GM18873 (cell line): ENCODE measurements around the gene LSM12.

Experiments
- ATAC-seq: cut with Tn5 transposase; IDR thresholded peaks from one replicate; pipeline ENCODE4 v1.9.1; 2021; ENCODE audit warnings: mild to moderate bottlenecking, moderate library complexity, moderate number of reproducible peaks; ENCODE audit not compliant: unreplicated experiment, low FRiP score

LSM12 gene

GRCh38 chr17:44095647-44096496 is 29.4 kb upstream of the LSM12 start:
- no peak for ATAC-seq

DNA sequence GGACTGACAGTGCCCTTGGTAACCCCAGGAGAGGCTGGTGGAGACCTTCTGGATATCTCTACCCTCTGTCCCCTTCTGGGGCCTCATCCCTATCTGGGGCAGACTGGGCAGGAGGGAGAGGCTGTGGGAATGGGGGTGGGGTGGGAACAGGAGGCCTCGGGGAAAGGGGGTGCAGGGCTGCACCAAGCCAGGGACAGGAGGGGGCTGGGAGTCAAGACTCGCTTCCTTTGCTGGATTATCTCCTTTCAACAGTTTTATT is 28.8 kb upstream of the LSM12 start:
- ATAC-seq: no peak

DNA sequence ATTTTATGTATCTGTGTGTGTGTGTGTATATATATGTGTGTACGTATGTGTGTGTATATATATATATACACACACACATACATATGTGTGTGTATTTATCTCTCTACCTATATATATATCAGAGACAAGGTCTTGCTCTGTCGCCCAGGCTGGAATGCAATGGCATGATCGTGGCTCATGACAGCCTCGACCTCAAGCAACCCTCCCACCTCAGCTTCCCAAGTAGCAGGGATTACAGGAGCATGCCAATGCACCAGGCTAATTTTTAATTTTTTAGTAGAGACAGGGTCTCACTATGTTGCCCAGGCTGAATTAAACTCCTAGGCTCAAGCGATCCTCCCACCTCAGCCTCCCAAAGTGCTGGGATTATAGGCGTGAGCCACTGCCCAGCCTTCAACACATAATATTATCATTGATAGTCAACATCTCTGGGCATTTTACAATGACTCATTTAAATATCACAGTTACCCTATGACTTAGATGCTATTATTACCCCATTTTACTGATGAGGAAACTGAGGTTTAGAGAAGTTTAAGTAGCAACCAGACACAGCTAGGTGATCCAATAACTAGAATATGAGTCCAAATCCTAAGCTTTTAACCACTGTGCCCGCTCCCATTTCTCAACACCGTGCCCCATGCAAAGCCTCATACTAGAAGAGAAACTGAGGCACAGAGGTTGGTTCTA is 28.4 kb upstream of the LSM12 start:
- ATAC-seq: no peak

DNA sequence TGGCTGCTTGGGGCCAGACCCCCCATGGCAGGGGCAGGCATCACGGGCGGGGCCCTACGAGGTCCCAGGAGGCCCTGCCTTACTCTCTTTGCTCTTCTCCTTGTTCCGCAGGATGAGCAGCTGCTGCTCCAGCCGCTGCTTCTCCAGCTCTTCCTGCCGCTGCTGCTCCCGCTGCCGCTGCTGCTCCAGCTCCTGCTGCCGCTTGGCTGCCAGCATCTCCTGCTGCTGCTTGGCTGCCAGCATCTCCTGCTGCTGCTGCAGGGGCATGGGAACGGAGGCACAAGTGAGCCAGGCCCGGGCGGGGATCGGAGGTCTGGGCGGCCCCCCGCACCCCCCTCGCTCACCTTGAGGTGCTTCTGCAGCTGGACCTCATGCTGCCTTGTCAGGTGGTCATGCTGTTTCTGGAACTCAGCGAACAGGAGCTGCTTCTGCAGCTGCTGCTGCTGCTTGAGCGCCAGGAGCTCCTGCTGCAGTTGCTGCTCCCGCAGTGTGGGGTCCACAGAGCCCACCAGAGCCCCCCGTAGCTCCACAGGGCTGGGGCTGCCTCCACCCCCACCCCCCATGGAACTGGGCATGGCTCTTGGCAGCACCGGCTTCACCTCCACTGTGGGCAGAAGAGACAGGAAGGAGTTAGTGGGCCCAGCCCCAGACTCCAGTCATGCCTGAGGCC is 26.9 kb upstream of the LSM12 start:
- ATAC-seq: no peak

DNA sequence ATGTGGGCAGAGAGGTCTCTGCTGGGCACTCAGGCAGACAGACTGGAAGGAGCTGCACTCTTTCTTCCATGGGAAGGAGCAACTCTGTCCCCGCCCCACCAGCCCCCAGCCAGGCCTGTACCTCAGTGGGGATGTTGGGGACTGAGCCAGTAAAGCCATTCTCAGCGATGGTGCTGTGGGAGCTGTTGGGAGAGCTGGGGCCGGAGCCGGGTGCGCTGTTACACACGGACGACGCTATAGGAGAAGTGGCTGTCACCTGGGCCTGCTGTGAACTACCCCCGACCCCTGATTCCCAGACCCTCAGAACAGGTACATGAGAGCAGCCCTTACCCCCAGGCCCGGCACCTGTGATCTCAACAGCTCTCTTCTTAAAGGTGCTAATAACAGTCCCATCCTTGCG is 25.6 kb upstream of the LSM12 start:
- ATAC-seq: no peak

GRCh38 chr17:44091200-44091997 is 24.9 kb upstream of the LSM12 start:
- ATAC-seq: no peak

GRCh38 chr17:44088254-44088653 is 21.8 kb upstream of the LSM12 start:
- ATAC-seq: no peak

DNA sequence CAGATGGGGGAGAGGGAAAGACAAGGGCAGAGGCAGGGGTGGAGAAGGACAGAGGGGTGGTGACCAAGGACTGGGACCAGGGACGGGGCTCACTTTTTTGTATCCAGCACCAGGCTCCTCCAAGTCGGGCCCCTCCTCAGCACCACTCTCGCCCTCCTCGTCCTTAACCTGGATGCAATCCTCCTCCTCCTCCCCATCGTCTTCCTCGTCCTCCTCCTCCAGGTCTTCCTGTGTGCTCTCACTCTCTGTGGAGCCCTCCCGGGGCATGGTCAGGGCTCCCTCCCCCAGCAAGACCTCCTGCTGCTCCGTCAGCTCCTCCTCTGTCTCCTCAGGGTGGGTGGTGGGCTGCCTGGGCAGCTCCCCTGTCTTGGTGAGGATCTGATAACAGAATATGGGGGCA is 20.8 kb upstream of the LSM12 start:
- no peak for ATAC-seq

DNA sequence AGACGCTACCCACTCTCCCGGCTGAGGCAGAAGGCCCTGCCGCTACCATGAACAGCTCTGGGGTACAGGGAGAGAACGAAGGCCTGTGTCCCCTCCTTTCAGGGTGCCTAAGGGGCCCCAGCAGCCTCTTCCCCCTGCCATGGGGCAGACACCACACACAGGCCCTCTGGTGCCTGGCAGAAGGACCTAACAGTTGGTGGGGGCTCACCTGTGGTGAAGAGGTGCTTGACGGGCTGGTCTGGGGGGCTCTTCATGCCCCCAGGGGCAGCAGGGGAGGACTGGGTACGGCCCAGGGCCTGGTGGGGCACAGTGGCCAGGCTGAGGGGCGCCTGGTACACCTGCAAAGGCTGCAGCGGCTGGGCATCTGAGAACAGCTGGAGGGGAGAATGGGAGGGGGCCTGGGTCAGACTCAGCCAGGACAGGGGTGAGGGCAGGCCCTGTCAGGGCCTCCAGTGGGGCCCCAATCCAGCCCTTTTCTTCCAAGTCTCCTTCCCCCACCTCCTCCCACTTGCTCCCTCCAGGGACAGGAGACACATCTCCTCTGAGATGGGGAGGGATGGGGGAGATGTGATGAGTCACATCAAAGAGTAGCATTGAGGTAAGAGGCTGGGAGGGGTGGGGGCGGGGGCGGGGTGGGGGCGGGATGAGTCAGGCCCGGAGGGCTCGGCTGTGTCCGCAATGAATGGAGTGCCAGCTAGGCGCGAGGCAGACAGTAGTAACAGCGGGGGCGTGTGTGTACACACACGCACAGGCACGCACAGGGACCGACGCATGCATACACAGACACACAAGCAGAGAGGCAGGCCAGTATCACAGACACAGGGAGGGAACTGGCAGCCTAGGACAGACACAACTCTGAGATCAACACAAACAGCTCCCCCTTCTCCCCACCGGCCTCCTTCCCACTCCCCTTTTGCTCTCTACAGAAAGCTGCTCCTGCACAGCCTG is 20.2 kb upstream of the LSM12 start:
- ATAC-seq: no peak

DNA sequence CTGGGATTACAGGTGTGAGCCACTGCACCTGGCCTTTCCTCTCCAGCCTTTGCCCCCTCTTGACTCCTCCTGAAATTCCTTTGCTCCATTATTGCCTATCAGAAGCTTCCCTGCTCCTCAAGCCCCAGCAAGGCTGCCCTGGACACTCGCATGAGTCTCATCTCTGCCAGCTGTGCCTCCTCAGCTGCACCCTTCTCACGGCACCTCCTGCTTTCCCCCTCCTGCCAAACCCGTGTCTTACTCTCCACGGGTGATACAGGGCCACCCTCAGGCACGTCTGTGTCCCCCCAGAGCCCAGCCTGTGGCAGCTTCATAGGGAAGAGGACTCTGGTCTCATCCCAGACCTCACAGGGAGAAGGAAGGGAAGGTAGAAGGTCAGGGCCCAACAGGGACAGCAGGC is 19.4 kb upstream of the LSM12 start:
- ATAC-seq: no peak

GRCh38 chr17:44084921-44085320 is 18.4 kb upstream of the LSM12 start:
- ATAC-seq: no peak

DNA sequence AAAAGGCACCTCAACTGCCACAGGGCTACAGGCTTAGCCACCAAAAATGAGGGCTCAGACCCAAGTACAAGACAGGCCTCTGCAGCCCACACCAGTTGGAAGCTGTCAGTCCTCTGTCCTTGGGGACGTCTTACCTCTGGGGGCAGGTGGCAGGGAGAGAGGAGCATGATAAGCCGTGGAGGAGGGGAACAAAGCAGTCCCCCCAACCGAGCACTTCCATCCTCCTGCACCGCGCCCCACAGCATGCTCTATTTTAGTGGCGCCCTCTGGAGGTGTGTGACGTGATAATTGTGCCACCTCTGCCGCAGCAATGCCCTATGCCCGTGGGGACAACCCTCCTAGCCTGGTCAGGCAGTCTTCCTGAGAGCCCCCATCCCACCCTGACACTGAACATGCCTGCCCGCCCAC is 17.7 kb upstream of the LSM12 start:
- no peak for ATAC-seq

- no peak for ATAC-seq
These were observed 16.9 kb upstream of the LSM12 start for GRCh38 chr17:44083250-44083849.

- ATAC-seq: no peak
These were observed 15.9 kb upstream of the LSM12 start for GRCh38 chr17:44082256-44082927.

DNA sequence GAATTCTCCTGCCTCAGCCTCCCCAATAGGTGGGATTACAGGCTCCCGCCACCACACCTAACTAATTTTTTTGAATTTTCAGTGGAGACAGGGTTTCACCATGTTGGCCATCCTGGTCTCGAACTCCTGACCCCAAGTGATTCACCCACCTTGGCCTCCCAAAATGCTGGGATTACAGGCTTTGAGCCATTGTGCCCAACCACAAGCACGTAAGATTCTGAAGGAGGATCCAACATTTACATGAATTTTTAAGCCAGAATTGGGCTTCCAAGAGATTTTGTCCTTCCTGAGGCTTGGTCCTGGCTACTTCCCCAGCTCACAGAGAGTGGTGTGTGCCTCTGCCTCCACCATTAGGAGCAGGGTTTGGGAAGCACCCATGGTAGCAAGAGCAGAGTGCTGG is 15.2 kb upstream of the LSM12 start:
- no peak for ATAC-seq

DNA sequence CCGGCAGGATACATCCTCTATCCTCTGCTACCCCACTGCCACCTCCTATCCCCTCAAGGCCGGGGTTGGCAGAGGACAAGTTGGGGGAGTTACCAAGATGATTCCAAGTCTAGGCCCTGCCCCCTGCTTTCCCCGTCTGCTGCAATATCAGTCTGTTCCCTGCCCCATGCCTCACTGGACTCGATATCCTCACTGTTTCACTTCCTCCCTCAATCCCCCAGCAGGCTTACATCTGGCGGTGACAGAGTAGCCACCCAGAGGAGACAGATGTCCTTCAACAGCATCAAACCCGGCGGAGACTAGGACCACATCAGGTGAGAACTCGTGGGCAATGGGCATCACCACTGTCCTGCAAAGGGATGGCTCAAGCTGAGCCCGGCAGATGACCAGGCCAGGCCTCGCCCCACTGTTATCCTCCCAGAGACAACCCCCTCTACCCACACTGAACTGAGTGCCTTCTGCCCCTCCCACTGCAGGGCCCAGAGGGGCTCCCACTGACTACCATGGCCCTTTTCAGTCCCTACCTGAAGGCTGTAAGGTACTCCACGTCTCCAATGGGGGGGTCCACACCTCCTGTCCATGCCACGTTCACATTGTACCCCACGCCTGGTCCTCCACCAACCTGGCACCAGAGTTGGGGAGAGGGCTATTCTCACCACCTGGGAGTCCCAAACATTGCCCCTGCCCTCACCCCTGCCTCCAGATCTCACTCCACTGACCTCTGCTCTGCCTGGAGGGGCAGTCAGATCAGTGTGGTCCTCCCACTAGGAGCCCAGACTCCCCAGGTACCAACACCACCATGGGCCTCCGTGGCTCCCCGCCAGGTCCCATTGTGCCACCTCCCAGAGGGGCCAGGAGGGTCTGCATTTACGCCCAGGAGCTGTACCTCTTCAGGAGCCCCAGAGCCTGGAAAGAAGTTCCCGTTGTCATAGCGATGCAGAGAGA is 13.7 kb upstream of the LSM12 start:
- no peak for ATAC-seq

- no peak for ATAC-seq
These were observed 11.9 kb upstream of the LSM12 start for GRCh38 chr17:44078412-44078811.

DNA sequence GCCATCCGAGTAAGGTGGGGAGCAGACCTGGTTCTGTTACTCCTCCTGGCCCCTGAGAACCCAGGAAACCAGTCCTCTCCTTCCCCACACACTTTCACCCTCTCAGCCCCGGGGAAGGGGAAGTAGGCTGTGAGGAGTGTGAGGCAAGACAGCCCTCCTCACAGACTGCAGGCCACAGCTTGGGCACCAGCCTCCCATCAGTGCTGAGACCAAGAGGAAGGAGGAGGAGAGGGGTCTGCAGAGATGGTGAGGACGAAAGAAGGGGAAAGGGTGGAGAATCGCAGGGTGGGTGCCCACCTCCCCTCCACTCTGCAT is 11.1 kb upstream of the LSM12 start:
- no peak for ATAC-seq
